HG02798 (cell line): ENCODE measurements around the gene PLIN4.

Experiments
- ATAC-seq: cut with Tn5 transposase; IDR thresholded peaks from one replicate; pipeline ENCODE4 v1.9.1; 2021; ENCODE audit warnings: mild to moderate bottlenecking; ENCODE audit not compliant: unreplicated experiment, poor library complexity

Gene PLIN4

DNA sequence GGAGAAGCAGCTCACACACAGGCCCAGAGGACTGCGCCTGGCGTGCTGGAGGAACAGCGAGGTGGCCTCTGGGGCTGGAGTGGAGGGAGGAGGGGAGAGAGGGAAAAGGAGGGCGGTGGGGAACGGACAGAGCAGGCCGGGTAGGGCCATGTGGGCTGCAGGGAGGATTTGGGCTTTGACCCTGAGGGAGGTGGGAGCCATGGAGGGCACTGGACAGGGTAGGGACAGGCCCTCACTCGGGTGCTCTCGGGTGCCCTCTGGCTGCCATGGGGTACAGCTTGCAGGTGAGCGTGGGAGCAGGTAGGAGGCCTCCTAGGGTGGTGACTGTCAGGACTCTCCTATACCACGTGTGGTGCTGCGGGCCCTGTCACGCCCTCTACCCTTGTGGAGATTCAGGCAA lies 22.8 kb downstream of the PLIN4 start:
- no peak for ATAC-seq

DNA sequence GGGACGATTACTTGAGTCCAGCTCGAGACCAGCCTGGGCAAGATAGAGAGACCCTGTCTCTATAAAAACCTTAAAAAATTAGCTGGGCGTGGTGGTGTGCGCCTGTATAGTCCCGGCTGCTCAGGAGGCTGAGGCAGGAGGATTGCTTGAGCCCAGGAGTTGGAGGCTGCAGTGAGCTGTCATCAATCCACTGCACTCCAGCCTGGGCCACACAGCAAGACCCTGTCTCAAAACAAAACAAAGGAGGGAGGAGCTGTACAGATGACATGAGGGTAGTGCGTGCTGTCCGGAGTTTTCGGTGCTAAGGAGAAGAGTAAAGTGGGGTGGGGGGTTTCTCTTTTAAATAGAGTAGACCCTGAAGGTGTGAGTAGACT lies 23.6 kb downstream of the PLIN4 start:
- no peak for ATAC-seq

DNA sequence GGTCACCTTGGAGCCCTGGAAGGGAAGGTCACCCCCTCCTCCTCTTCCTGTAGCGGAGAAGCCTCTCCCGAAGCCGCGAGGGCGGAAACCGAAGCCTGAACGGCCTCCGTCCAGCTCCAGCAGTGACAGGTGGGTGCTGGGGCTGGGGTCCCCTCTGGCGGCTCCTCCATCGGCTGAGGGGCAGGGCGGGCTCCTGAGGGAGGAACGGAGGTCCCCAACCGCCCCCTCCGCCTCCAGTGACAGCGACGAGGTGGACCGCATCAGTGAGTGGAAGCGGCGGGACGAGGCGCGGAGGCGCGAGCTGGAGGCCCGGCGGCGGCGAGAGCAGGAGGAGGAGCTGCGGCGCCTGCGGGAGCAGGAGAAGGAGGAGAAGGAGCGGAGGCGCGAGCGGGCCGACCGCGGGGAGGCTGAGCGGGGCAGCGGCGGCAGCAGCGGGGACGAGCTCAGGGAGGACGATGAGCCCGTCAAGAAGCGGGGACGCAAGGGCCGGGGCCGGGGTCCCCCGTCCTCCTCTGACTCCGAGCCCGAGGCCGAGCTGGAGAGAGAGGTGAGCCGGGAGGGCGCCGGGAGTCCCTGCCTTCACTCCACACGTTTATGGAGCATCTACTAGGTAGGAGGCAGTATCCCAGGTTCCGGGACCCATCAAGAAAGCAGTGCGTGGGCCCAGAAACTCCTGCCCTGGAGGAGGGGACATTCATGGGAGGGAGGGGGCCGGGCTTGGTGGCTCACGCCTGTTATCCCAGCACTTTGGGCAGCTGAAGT lies 24.2 kb downstream of the PLIN4 start:
- no peak for ATAC-seq

DNA sequence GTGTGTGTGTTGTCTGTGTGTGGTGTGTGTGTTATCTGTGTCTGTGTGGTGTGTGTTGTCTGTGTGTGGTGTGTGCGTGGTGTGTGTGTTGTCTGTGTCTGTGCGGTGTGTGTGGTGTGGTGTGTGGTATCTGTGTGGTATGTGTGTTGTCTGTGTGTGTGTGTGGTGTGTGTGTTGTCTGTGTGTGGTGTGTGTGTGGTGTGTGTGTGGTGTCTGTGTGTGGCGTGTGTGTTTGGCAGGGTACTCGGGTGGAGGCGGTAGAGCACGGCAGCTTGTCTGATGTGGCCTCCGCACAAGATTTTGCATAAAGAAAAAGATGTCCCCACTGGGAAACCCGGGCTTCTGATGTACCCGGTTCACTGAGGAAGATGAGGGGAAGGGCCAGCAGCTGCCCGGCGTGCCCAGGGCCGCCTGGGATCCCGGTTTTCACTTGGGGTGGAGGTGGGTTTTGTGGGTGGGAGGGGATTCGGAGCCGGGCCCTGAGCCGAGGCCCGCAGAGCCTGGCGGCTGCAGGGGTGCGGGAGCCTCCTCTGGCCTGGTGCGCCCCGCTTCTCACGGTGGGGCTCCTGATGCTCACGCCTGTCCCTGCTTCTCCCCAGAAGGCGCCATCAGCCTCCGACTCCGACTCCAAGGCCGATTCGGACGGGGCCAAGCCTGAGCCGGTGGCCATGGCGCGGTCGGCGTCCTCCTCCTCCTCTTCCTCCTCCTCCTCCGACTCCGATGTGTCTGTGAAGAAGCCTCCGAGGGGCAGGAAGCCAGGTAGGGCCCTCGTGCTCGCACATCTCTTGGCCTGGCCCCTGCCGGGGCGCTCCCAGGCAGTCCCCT lies 25.0 kb downstream of the PLIN4 start:
- ATAC-seq = no peak

DNA sequence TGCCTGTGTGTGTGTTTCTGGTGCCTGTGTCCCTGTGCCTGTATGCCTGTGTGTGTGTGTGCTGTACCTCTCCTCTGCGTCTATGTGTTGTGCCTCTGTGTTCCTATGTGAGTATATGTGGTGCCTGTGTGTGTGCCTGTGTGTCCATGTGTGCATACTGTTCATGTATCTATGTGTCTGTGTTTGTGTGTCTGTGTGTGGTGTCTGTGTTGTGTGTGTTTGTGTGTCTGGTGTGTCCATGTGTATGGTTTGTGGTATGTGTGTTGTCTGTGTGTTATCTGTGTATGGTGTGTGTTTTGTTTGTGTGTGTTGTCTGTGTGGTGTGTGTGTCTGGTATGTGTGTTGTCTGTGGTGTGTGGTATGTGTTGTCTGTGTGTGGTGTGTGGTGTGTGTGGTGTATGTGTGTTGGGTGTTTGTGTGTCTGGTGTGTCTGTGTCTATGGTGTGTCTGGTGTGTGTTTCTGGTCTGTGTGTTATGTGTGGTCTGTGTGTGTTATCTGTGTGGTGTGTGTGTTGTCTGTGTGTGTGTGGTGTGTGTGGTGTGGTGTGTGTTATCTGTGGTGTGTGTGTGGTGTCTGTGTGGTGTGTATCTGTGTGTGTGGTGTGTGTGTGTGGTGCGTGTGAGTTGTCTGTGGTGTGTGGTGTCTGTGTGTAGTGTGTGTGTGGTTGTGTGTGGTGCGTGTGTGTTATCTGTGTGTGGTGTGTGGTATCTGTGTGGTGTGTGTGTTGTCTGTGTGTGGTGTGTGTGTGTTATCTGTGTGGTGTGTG lies 25.8 kb downstream of the PLIN4 start:
- no peak for ATAC-seq

DNA sequence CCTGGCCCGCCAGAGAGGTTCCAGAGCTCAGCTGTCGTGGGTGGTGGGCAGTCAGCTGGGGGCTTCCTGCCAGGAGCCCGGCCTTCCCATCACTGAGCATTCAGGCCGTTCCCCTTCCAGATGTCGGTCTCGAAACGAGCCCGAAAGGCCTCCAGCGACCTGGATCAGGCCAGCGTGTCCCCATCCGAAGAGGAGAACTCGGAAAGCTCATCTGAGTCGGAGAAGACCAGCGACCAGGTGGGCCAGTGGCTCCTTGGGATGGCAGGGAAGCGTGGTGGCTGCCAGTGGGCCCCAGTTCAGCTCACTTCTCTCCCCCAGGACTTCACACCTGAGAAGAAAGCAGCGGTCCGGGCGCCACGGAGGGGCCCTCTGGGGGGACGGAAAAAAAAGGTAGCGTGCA lies 26.8 kb downstream of the PLIN4 start:
- no peak for ATAC-seq

DNA sequence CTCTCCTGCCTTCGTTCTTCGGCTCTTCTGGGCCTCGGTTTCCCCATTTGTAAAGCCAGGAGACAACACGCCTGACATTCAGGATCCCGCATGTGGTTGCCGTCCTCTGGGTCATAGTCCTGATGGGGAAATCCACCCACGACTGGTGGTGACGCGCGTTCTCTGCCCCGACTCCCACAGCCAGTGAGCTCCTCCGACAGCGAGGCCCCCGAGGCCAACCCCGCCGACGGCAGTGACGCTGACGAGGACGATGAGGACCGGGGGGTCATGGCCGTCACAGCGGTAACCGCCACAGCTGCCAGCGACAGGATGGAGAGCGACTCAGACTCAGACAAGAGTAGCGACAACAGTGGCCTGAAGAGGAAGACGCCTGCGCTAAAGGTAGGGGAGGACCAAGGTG lies 29.8 kb downstream of the PLIN4 start:
- no peak for ATAC-seq

DNA sequence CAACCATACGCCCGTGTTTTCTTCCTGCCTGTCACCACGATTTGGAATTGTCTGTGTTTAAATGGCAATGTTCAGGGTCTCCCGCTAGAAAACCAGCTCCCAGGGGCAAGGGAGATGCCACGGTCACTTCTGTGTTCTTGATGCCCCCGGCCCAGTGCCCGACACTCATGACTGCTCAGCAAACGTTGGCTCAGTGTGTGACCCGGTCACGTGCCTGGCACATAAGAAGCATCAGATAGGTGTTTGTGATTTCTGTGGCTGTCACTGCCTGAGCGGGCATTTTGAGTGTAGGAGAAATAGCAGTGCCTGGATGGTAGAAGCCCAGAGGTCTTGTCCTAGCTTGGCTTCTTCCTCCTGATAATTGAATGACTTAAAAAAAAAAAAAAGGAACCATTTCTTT lies 30.7 kb downstream of the PLIN4 start:
- no peak for ATAC-seq

DNA sequence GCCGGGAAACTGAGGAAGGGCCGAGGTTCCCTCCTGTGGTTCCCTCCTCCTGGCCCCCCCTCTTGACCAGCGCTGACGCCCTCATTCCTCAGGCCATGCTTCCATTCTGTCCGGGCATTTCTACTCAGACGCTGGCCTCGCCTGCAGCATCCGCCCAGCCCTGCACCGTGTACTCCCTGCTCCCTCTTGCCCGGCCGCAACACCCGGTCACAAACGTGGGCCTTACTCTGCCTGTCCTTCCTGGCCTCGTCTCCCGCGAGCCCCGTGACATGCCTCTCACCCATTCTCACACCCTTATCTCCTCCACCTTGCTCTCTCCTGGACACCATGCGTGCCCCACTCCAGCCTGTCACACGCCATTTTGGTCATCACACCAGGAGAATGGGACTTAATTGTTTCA lies 34.9 kb downstream of the PLIN4 start:
- ATAC-seq = no peak

DNA sequence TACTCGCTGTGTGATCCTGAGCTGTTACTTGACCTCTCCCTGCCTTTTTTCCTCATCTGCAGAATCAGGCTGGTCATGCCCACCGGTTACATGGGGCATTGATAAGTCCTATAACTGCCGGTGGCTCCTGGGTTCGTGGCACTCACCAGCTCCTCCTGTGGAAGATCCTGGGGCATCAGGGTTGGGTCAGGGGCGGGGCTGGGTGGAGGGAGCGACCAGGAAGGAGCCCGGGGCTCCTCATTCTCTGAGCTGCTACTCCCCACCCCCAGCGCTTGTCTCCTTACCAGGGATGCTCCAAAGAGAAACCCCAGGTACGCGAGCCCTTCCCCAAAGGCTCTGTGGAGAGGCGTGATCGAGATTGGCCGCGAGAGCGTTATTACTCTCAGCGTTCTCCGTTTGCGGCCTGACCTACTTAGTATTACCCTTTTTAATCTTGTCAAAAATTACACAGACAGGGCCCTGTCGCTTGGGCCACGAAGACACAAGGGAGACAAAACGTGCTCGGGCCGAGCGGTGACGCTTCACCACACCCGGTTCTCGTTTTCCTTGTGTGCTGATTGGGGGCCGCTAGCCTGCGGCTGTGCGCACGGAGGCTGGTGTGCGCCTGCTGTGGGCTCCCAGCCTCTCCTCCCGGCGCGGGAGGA lies 35.4 kb downstream of the PLIN4 start:
- no peak for ATAC-seq

DNA sequence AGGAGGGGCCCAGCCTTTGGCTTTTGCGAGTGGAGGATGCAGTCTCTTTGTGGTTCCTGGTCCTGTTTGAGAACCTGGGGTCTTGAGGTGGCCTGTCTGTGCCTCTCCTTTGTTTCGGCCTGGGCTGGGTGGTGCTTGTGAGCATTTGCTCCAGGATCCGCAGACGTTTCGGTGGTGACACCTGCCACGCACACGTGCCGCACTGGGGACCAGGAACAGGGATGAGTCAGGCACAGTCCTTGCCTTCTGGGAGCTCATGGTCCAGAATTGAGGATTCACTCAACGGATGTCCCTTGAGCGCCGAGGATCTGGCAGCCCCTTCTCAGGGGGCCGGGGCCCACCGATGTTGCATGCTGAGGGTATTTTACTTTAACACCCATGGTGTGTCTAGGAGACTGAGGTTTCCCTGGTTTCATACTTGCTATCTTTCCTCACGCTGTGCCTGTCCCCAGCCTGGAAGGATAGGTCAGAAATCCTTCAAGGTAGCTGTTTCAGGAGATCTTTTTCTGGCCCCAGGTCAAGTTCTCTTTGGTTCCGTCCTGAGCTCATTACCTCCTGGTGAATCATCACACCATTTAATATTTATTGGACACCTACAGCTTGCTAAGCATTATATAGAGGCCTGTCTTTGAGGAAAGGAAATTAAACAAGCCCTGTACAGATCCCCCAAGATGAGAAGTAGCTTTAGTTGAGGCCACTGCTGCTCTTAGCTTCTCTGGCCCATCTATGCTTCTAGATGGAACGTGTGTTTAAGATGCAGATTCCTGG lies 41.1 kb downstream of the PLIN4 start:
- ATAC-seq = no peak

DNA sequence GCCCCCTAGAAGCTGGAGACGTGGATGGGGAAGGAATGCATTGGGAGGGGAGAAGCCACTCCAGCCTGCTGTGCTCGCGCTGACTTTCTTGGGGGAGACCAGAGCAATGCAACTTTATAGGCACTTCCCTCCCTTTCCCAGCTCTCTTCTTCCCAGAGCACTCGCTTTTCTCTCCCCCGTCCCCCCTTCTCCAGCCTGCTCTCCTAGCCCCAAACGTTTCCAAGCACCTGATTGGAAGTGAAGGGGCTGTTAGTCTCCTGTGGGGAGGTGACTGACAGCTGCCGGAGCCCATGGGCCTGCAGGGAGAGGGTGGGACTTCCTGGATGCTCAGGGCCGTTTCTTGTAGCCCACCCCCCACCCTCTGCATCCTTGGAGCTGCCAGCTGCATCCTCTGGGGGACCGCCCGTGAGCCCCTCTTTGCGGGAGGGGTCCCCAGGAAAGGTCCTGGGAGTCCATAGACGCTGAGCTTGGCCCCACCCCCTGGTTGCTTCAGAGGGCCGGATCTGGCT lies 43.7 kb downstream of the PLIN4 start:
- ATAC-seq = no peak

DNA sequence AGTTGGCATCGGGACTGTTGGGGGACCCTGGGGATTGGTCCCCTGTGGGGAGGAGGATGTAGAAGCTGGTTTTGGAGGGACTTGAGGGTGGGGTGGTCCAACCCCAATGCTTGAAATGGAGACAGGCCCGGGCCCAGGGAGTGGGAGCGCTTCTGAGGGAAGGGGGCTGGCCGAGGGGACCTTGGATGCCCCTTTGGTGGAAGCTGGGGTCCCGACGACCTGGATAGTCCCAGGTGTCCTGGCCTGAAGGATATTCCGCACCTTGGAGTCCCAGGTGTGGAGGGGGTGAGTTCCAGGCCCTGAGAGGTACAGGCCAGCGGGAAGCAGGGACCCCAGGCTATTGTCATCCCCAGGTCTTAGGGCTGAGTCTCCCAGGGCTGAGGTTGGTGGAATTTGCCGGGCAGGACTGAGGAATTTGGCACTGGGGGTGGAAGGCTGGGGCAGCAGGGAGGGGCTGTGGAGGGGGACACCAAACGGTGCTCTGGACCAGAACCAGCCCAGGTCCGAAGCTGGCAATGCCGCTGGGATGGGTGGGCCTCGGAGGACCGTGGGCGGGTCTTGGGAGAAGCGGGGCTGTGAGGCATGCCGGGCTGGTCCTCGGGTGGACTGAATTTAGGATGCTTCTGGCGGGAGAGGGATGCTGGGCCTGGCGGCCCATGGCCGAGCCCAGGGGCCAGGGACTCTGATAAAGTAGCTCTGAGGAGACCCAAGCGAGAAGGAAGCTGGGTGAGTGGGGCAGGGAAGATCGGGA lies 44.3 kb downstream of the PLIN4 start:
- no peak for ATAC-seq

DNA sequence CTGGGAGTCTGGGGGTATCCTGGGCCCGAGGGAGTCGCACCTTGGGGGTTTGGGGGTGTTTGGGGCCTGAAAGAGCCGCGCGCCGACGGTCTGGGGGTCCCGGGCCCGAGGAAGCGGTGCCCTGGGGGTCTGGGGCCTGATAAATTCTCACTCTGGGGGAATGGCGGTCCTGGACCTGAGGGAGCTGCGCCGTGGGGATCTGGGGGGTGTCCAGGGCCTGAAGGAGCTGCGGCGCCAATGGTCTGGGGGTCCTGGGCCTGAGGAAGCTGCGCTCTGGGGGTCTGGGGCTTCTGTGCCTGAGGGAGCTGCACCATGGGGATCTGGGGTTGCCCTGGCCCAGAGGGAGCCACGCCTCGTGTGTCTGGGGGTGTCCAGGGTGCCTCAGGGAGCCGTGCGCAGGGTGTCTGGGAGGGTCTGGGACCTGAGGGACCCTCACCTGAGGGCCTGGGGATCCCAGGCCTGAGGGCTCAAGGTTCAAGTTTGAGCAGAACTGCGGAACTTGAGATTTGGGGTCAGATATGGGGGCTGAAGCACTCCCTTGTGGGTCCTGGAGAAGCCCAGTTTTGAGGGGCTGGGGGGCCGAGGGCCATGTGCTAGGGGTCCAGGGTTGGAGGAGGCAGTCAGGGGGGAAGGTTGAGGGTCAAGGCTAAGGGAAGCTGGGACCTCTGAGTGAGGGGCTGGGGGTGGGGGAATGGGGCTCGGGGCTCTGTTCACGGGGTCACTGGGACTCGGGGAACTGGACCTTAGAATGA lies 45.1 kb downstream of the PLIN4 start:
- no peak for ATAC-seq

DNA sequence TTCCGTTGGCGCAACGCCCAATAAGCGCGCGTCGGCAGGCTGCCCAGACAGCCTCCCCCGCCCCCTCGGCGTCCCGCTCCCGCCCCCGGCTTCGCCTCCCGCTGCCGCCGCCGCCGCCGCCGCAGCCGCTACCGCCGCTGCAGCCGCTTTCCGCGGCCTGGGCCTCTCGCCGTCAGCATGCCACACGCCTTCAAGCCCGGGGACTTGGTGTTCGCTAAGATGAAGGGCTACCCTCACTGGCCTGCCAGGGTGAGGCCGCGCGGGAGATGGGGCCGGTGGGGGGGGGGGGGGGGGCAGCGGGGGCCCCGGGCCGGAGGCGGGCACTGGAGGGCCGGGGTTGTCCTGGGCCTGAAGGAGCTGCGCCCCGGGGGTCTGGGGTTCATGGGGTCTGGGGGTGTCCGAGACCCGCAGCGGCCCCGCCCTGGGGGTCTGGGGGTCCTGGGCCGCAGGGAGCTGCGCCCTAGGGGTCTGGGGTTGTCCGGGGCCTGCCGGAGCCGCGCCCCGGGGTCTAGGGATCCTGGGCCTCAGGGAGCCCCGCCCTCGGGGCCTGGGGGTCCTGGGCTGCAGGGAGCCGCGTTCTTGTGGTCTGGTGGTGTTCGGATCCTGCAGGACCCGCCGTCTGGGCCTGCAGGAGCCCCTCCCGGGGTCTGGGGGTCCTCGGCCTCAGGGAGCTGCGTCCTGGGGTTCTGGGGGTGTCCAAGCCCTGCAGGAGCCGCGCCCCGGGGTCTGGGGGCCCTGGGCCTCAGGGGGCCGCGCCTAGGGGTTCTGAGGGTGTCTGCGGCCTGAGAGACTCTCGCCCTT lies 45.9 kb downstream of the PLIN4 start, which contains the start of gene HDGFL2:
Gene HDGFL2 (plus strand): TSS at position 124 of the 801 bp plus-strand sequence. CDS start 54 bp downstream, at position 178.
- ATAC-seq = peak; percentile 0

DNA sequence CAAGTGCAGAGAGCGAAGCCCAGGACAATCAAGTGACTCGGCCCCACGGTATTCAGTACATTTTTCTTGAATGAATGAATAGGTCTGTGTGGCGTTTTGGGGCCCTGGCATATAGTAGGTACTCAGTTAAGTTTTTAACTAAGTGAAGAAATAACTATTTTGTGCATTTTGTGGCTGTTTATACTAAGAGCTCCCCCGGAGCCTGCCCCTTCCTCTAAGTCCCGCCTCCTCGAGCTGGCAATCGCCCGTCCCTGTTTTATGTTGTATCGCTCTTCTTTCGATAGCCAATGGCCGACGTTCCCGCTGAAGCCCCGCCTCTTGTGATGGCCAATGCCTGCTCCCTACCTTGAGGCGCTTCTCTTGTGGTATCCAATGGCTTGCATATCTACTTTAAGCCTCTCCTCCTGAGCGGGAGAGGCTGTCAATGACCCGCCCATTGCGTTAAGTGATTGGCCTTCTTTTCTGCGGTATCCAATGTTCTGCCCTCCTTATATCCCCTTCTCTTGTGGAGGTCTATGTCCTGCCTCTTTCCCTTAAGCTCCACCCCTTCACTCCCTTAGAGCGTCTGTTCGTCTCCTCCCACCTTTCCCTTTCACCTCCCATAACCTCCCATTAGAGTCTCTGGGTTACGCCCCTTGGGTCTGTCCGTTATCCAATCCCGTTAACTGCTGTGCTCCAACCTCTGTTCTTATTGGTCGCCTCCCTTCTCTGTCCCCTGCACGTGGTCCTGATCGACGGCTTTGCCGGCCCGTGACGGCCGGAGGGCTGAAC lies 46.7 kb downstream of the PLIN4 start:
- ATAC-seq = peak; percentile 88

DNA sequence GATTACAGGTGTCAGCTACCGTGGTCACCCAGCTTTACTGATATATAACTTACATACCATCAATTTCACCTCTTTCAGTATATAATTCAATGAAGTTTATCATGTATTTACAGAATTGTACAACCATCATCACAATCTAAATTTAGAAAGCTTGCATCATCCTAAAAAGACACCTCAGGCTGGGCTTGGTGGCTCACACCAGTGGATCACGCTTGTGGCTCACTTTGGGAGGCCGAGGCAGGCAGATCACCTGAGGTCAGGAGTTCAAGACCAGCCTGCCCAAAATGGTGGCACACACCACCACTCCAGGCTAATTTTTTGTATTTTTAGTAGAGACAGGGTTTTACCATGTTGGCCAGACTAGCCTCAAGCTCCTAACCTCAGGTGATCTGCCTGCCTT lies 50.5 kb downstream of the PLIN4 start:
- no peak for ATAC-seq
